A204.1 (cell line): ENCODE measurements around the gene OSTM1.

Source experiments
- FAIRE-seq: peaks from 2 replicates; lab custom pipeline; 2012; peaks lifted over from hg19 to GRCh38; lab: Jason Lieb, UNC

OSTM1 gene

GRCh38 chr6:108100003-108100402, 25.5 kb upstream of the OSTM1 start:
- FAIRE-seq = no peak

- FAIRE-seq = no peak
Measured at GRCh38 chr6:108097882-108098281, 23.3 kb upstream of the OSTM1 start.

GRCh38 chr6:108093781-108094300, 19.3 kb upstream of the OSTM1 start:
- FAIRE-seq = no peak

- FAIRE-seq = no peak
Measured at GRCh38 chr6:108091288-108091687, 16.7 kb upstream of the OSTM1 start.

GRCh38 chr6:108083349-108083748, 8.8 kb upstream of the OSTM1 start:
- FAIRE-seq = no peak

GRCh38 chr6:108082539-108082938, 8.0 kb upstream of the OSTM1 start:
- no peak for FAIRE-seq

- FAIRE-seq = no peak
Measured at GRCh38 chr6:108080010-108080780, 5.7 kb upstream of the OSTM1 start.

GRCh38 chr6:108078191-108078590, 3.6 kb upstream of the OSTM1 start:
- FAIRE-seq = no peak

GRCh38 chr6:108074057-108074358, 533 bp downstream of the OSTM1 start:
- no peak for FAIRE-seq

GRCh38 chr6:108071736-108072276, 2.7 kb downstream of the OSTM1 start:
- FAIRE-seq = no peak

GRCh38 chr6:108068618-108069017, 5.9 kb downstream of the OSTM1 start:
- FAIRE-seq = no peak

GRCh38 chr6:108068182-108068581, 6.4 kb downstream of the OSTM1 start:
- no peak for FAIRE-seq

GRCh38 chr6:108052706-108053105, 21.8 kb downstream of the OSTM1 start:
- no peak for FAIRE-seq

GRCh38 chr6:108051481-108051880, 23.1 kb downstream of the OSTM1 start:
- FAIRE-seq = no peak

- no peak for FAIRE-seq
Measured at GRCh38 chr6:108039681-108040080, 34.9 kb downstream of the OSTM1 start.

- no peak for FAIRE-seq
Measured at GRCh38 chr6:108036884-108037283, 37.7 kb downstream of the OSTM1 start.

GRCh38 chr6:108031968-108032367, 42.6 kb downstream of the OSTM1 start:
- FAIRE-seq = no peak

GRCh38 chr6:108030211-108030610, 44.3 kb downstream of the OSTM1 start:
- FAIRE-seq = no peak

GRCh38 chr6:108029226-108029921, 45.2 kb downstream of the OSTM1 start:
- no peak for FAIRE-seq

- no peak for FAIRE-seq
Measured at GRCh38 chr6:108027594-108027993, 46.9 kb downstream of the OSTM1 start.

- no peak for FAIRE-seq
Measured at GRCh38 chr6:108027056-108027455, 47.5 kb downstream of the OSTM1 start.

GRCh38 chr6:108024427-108025073, 50.0 kb downstream of the OSTM1 start:
- FAIRE-seq = no peak
